Neural cell (in vitro differentiated cells): ENCODE data around the gene SFMBT1.

Experiments
- POLR2AphosphoS5 ChIP-seq: IDR thresholded peaks from 2 replicates; pipeline ENCODE4 v1.6.1; 2012
- TF ChIP-seq, protein P1 (sequence below): fragments of 450-650 bp; IDR thresholded peaks from 2 replicates; pipeline ENCODE4 v1.5.1; 2014; ENCODE audit warnings: antibody characterized with exemption, mild to moderate bottlenecking, moderate library complexity; ENCODE audit not compliant: poor library complexity, severe bottlenecking

DNA sequence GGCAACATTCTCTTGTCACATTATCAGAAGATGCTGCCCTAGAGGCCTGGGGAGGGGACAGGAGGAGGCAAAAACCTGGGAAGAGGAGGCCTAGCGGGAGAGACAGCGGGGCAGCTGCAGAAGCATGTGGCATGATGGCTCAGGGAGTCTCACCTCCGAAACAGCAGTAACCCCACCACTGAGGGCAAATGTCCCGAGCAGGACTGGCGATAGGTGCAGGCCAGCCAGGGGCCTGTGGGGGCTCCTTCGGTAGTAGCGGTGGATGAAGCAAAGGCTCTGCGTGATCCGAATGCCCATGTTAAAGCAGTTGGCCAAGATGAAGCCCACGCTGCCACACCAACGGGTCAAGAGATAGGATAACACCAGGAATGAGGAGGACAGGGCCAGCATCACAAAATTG is 46.3 kb upstream of the SFMBT1 start:
- TF ChIP-seq, protein P1, sequence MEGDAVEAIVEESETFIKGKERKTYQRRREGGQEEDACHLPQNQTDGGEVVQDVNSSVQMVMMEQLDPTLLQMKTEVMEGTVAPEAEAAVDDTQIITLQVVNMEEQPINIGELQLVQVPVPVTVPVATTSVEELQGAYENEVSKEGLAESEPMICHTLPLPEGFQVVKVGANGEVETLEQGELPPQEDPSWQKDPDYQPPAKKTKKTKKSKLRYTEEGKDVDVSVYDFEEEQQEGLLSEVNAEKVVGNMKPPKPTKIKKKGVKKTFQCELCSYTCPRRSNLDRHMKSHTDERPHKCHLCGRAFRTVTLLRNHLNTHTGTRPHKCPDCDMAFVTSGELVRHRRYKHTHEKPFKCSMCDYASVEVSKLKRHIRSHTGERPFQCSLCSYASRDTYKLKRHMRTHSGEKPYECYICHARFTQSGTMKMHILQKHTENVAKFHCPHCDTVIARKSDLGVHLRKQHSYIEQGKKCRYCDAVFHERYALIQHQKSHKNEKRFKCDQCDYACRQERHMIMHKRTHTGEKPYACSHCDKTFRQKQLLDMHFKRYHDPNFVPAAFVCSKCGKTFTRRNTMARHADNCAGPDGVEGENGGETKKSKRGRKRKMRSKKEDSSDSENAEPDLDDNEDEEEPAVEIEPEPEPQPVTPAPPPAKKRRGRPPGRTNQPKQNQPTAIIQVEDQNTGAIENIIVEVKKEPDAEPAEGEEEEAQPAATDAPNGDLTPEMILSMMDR: no peak
- no peak for TF ChIP-seq POLR2AphosphoS5
